Mammary epithelial cell (primary cell): Measurements from ENCODE around the gene TOR2A.

Experiments
- CTCF ChIP-seq, 2 donors: IDR thresholded peaks in 1 of 2; conservative IDR thresholded peaks in 1 of 2; 2 replicates each; pipeline ENCODE4 v1.5.1; 2011 to 2012; ENCODE audit warnings: inconsistent platforms in 2 of 2, low read length in 2 of 2, mild to moderate bottlenecking in 2 of 2, control low read depth in 1 of 2, low read depth in 1 of 2; ENCODE audit not compliant: insufficient read depth in 1 of 2; ENCODE audit errors: extremely low read depth in 1 of 2
- EZH2 ChIP-seq: IDR thresholded peaks from 2 replicates; pipeline ENCODE4 v1.6.1; 2012; ENCODE audit warnings: low read length, inconsistent platforms, borderline replicate concordance

GRCh38 chr9:127756233-127756632, 21.1 kb upstream of the TOR2A start:
- TF ChIP-seq CTCF (conservative IDR thresholded peaks at IDR 0.05 in 1 of 2, IDR thresholded peaks at IDR 0.05 in 1 of 2; ENCODE audit: extremely low read depth in 1 of 2, insufficient read depth in 1 of 2, low read depth in 1 of 2, low read length in 2 of 2) (no peak), EZH2 (no peak)
